NCI-H2227 treated with DMSO at 0.1 percent for 48 hours (cell line): ENCODE measurements around the gene CHCHD6.

Experiments used
- DNase-seq: peaks from one replicate; lab custom pipeline; 2025; lab: John Stamatoyannopoulos, UW

CHCHD6 gene

GRCh38 chr3:126939733-126940132 is 235.7 kb downstream of the CHCHD6 start:
- DNase-seq, result no peak

- DNase-seq, result no peak
Observed at GRCh38 chr3:126941721-126942270, 237.8 kb downstream of the CHCHD6 start.

GRCh38 chr3:126944089-126944965 is 240.3 kb downstream of the CHCHD6 start:
- no peak for DNase-seq

GRCh38 chr3:126945171-126945721 is 241.2 kb downstream of the CHCHD6 start:
- DNase-seq, result no peak

GRCh38 chr3:126945891-126946290 is 241.9 kb downstream of the CHCHD6 start:
- DNase-seq, result no peak

- no peak for DNase-seq
Observed at GRCh38 chr3:126946405-126946804, 242.4 kb downstream of the CHCHD6 start.

- no peak for DNase-seq
Observed at GRCh38 chr3:126947429-126947828, 243.4 kb downstream of the CHCHD6 start.

GRCh38 chr3:126948980-126949535 is 245.0 kb downstream of the CHCHD6 start:
- no peak for DNase-seq

GRCh38 chr3:126951561-126951960 is 247.5 kb downstream of the CHCHD6 start:
- no peak for DNase-seq

GRCh38 chr3:126952261-126952982 is 248.4 kb downstream of the CHCHD6 start:
- DNase-seq, result no peak

GRCh38 chr3:126952983-126953660 is 249.1 kb downstream of the CHCHD6 start:
- DNase-seq, result no peak

GRCh38 chr3:126954141-126954842 is 250.3 kb downstream of the CHCHD6 start:
- no peak for DNase-seq

- DNase-seq, result no peak
Observed at GRCh38 chr3:126955004-126955790, 251.2 kb downstream of the CHCHD6 start.

- no peak for DNase-seq
Observed at GRCh38 chr3:126956361-126956760, 252.3 kb downstream of the CHCHD6 start.

- no peak for DNase-seq
Observed at GRCh38 chr3:126956866-126957650, 253.0 kb downstream of the CHCHD6 start.

GRCh38 chr3:126957776-126958637 is 254.0 kb downstream of the CHCHD6 start:
- DNase-seq, result no peak

- DNase-seq, result no peak
Observed at GRCh38 chr3:126958638-126959085, 254.6 kb downstream of the CHCHD6 start.
